Naive thymus-derived CD8-positive, alpha-beta T cell (primary cell): ENCODE measurements around the gene GALP. TPM values are rescaled to one million over a fixed set of nuclear protein-coding genes. Genes with fewer than 3 reads are reported as not detected.

Source experiments
- polyA plus RNA-seq, 3 donors: library from polyadenylated mRNA; unstranded; fragments of 300-500 nt; fragmentation: Illumina TruSeq; gene quantifications; one replicate each; pipeline ENCODE4 v1.2.3, GENCODE V29; 2021
- total RNA-seq, 8 experiments: library from RNA in 2 of 8; stranded (reverse) in 2 of 8; gene quantifications; one replicate each; pipeline ENCODE4 v1.2.3 and lab custom pipeline; 2021 to 2026

Gene GALP
- total and polyA plus RNA-seq, 5 experiments from 2014 or later, result not detected

Other genes with a start within 250 kb of the GALP start
- gene NLRP13, start 243.7 kb upstream of the GALP start, total RNA-seq, result not detected
- gene NLRP13, start 243.7 kb upstream of the GALP start, polyA plus RNA-seq, result not detected
- not detected for gene NLRP8, start 228.2 kb upstream of the GALP start, total RNA-seq
- not detected for gene NLRP8, start 228.2 kb upstream of the GALP start, polyA plus RNA-seq
- not detected for gene NLRP5, start 189.2 kb upstream of the GALP start, total RNA-seq
- not detected for gene NLRP5, start 189.2 kb upstream of the GALP start, polyA plus RNA-seq
- gene ZNF787, start 54.7 kb upstream of the GALP start, total RNA-seq, result 10 to 100 TPM; 29.3 to 29.4 TPM
- gene ZNF787, start 54.7 kb upstream of the GALP start, polyA plus RNA-seq, result 1 to 10 TPM in 2 of 3 donors, under 1 TPM in 1; 0.49 to 1.9 (median 1.2) TPM
- gene ZNF444, start 34.7 kb upstream of the GALP start, total RNA-seq, result 10 to 100 TPM; 42.2 to 49.4 TPM
- gene ZNF444, start 34.7 kb upstream of the GALP start, polyA plus RNA-seq, result 10 to 100 TPM; 12.9 to 26.9 (median 19.2) TPM
- not detected for gene ZSCAN5B, start 21.8 kb downstream of the GALP start, total RNA-seq
- gene ZSCAN5B, start 21.8 kb downstream of the GALP start, polyA plus RNA-seq, result not detected
- not detected for gene ZSCAN5C, start 26.3 kb downstream of the GALP start, total RNA-seq
- gene ZSCAN5C, start 26.3 kb downstream of the GALP start, polyA plus RNA-seq, result not detected
- not detected for gene EDDM13, start 96.7 kb downstream of the GALP start, total RNA-seq
- 1 to 10 TPM in 2 of 3 donors, not detected in 1; 1.5 to 3.0 TPM for gene EDDM13, start 96.7 kb downstream of the GALP start, polyA plus RNA-seq
- gene ZSCAN5A, start 138.8 kb downstream of the GALP start, total RNA-seq, result 10 to 100 TPM; 12.3 to 12.4 TPM
- 1 to 10 TPM; 7.4 to 8.9 (median 7.4) TPM for gene ZSCAN5A, start 138.8 kb downstream of the GALP start, polyA plus RNA-seq
- 1 to 10 TPM; 5.8 to 7.1 TPM for gene ZNF582, start 217.5 kb downstream of the GALP start, total RNA-seq
- 1 to 10 TPM; 5.6 to 6.8 (median 6.5) TPM for gene ZNF582, start 217.5 kb downstream of the GALP start, polyA plus RNA-seq
- 10 to 100 TPM; 12.1 to 13.5 TPM for gene ZNF583, start 228.3 kb downstream of the GALP start, total RNA-seq
- gene ZNF583, start 228.3 kb downstream of the GALP start, polyA plus RNA-seq, result 10 to 100 TPM; 14.0 to 17.3 (median 14.5) TPM